ENCODE data around the gene GNG8.
A peak's percentile ranks its signal among the peaks of the same experiment; 100 is the strongest.

GNG8 gene

GRCh38 chr19:46618670-46619231 lies 17.3 kb downstream of the GNG8 start:
- no peak for TF ChIP-seq CTCF (IDR thresholded peaks at IDR 0.05; ENCODE audit: low read depth, low read length)
- H3K4me3 ChIP-seq (replicated peaks in 1 of 2; ENCODE audit: low read depth in 2 of 2, low read length in 2 of 2), result no peak overlapping the region
- peak; percentile 72 to 83 for DNase-seq (ENCODE audit: low read depth in 2 of 2)

- DNase-seq (ENCODE audit: low read depth in 2 of 2), result no peak
- H3K4me3 ChIP-seq (replicated peaks in 1 of 2; ENCODE audit: low read depth in 2 of 2, low read length in 2 of 2), result no peak overlapping the region
- no peak for TF ChIP-seq CTCF (IDR thresholded peaks at IDR 0.05; ENCODE audit: low read depth, low read length)
Measured at GRCh38 chr19:46617601-46618000, 18.4 kb downstream of the GNG8 start.

- peak; percentile 44 for TF ChIP-seq CTCF (IDR thresholded peaks at IDR 0.05; ENCODE audit: low read depth, low read length)
- peak; percentile 55 to 70 for DNase-seq (ENCODE audit: low read depth in 2 of 2)
- H3K4me3 ChIP-seq (replicated peaks in 1 of 2; ENCODE audit: low read depth in 2 of 2, low read length in 2 of 2), result no peak overlapping the region
Measured at GRCh38 chr19:46616631-46617322, 19.2 kb downstream of the GNG8 start.

GRCh38 chr19:46615966-46616365 lies 20.0 kb downstream of the GNG8 start:
- no peak for TF ChIP-seq CTCF (IDR thresholded peaks at IDR 0.05; ENCODE audit: low read depth, low read length)
- no peak overlapping the region for H3K4me3 ChIP-seq (replicated peaks in 1 of 2; ENCODE audit: low read depth in 2 of 2, low read length in 2 of 2)
- DNase-seq (ENCODE audit: low read depth in 2 of 2), result no peak

GRCh38 chr19:46614114-46614722 lies 21.8 kb downstream of the GNG8 start:
- peak; percentile 88 for TF ChIP-seq CTCF (IDR thresholded peaks at IDR 0.05; ENCODE audit: low read depth, low read length)
- peak; percentile 84 to 87 for DNase-seq (ENCODE audit: low read depth in 2 of 2)
- H3K4me3 ChIP-seq (replicated peaks in 1 of 2; ENCODE audit: low read depth in 2 of 2, low read length in 2 of 2), result no peak overlapping the region

GRCh38 chr19:46613525-46613924 lies 22.5 kb downstream of the GNG8 start:
- H3K4me3 ChIP-seq (replicated peaks in 1 of 2; ENCODE audit: low read depth in 2 of 2, low read length in 2 of 2), result no peak overlapping the region
- no peak for TF ChIP-seq CTCF (IDR thresholded peaks at IDR 0.05; ENCODE audit: low read depth, low read length)
- no peak for DNase-seq (ENCODE audit: low read depth in 2 of 2)

All from cardiac fibroblast (primary cell).